Peyer's patch (tissue), 4 donors: ENCODE measurements around the gene RPS6KB1. TPM values are rescaled to one million over a fixed set of nuclear protein-coding genes. Genes with fewer than 3 reads are reported as not detected.
A peak's percentile ranks its signal among the peaks of the same experiment; 100 is the strongest.

ENCODE experiments used
- DNase-seq, 3 donors: peaks; one replicate each; pipeline ENCODE4 v3.0.0-alpha.2; 2017 to 2019
- H3K27ac ChIP-seq, 4 donors: fragments of 200-600 bp; sonication (generic); one replicate each; pipeline ENCODE4 v1.5.1; 2016 to 2019
- H3K27me3 ChIP-seq, 2 donors: fragments of 200-600 bp; sonication (generic); one replicate each; pipeline ENCODE4 v1.5.1; 2019
- H3K36me3 ChIP-seq, 3 donors: fragments of 200-600 bp; sonication (generic); one replicate each; pipeline ENCODE4 v1.5.1; 2016 to 2019
- H3K4me1 ChIP-seq, 4 donors: fragments of 200-600 bp; sonication (generic); one replicate each; pipeline ENCODE4 v1.5.1; 2016 to 2019
- H3K4me3 ChIP-seq, 4 donors: fragments of 200-600 bp; sonication (generic); 1 replicate in 3 of 4; 2 replicates in 1 of 4; pipeline ENCODE4 v1.5.1; 2016 to 2019; ENCODE audit warnings: mild to moderate bottlenecking in 1 of 4
- H3K9me3 ChIP-seq, 4 donors: fragments of 200-600 bp; sonication (generic); one replicate each; pipeline ENCODE4 v1.5.1; 2016 to 2019; ENCODE audit warnings: mild to moderate bottlenecking in 1 of 4
- CTCF ChIP-seq, 6 experiments: fragments of 450-650 bp in 4 of 6; fragments of 200-600 bp in 2 of 6; sonication (generic) in 1 of 6; IDR thresholded peaks; one replicate each; pipeline ENCODE4 v1.5.1; 2017 to 2019; ENCODE audit warnings: antibody characterized with exemption in 6 of 6, mild to moderate bottlenecking in 3 of 6, moderate library complexity in 1 of 6
- POLR2A ChIP-seq, 2 donors: fragments of 450-650 bp; IDR thresholded peaks; one replicate each; pipeline ENCODE4 v1.5.1; 2017; ENCODE audit warnings: antibody characterized with exemption in 2 of 2, mild to moderate bottlenecking in 2 of 2, moderate library complexity in 2 of 2
- total RNA-seq, 4 donors: library from RNA; depleted of rRNA; stranded (reverse); fragments of >200 nt; gene quantifications; one replicate each; pipeline ENCODE4 v1.1.0, GENCODE V29; 2016

The RPS6KB1 gene
- total RNA-seq, 4 donors from 2014 or later = 21.5 to 43.0 (median 29.9) TPM

GRCh38 chr17:59892251-59892923, 534 bp upstream of the RPS6KB1 start:
- peak overlapping the region; percentile 85 to 96 (median 91) for H3K27ac ChIP-seq
- DNase-seq = no peak
- H3K36me3 ChIP-seq = peaks cover 0 to 7% (median 0%) of the 10 kb centered on the region in 3 donors
- peak overlapping the region; percentile 86 to 99 (median 91) for H3K4me3 ChIP-seq
- H3K4me1 ChIP-seq = peaks cover 0 to 37% (median 2%) of the 10 kb centered on the region in 4 donors
- H3K9me3 ChIP-seq = no peaks in the 10 kb centered on the region
- H3K27me3 ChIP-seq = no peaks in the 10 kb centered on the region
- TF ChIP-seq POLR2A (IDR thresholded peaks at IDR 0.05) = no peak
- peak in 3 of 6 experiments; percentile 7 to 36 (median 10) for TF ChIP-seq CTCF (IDR thresholded peaks at IDR 0.05)

- DNase-seq = no peak
- Histone ChIP-seq H3K27me3 (no peaks in the 10 kb centered on the region), H3K4me3 (peak overlapping the region; percentile 86 to 99 (median 91)), H3K27ac (peak overlapping the region; percentile 85 to 96 (median 91)), H3K4me1 (peaks cover 0 to 37% (median 2%) of the 10 kb centered on the region in 4 donors), H3K9me3 (no peaks in the 10 kb centered on the region), H3K36me3 (no peaks in the 10 kb centered on the region)
- TF ChIP-seq POLR2A (IDR thresholded peaks at IDR 0.05) (no peak), CTCF (IDR thresholded peaks at IDR 0.05) (no peak)
Measured at GRCh38 chr17:59893676-59894100, 767 bp downstream of the RPS6KB1 start.

- Histone ChIP-seq H3K9me3 (no peaks in the 10 kb centered on the region), H3K4me1 (peaks cover 0 to 23% (median 0%) of the 10 kb centered on the region in 4 donors), H3K4me3 (no peak overlapping the region), H3K27ac (no peak overlapping the region), H3K27me3 (no peaks in the 10 kb centered on the region), H3K36me3 (no peaks in the 10 kb centered on the region)
- DNase-seq = no peak
- TF ChIP-seq POLR2A (IDR thresholded peaks at IDR 0.05) = no peak
- no peak for TF ChIP-seq CTCF (IDR thresholded peaks at IDR 0.05)
Measured at GRCh38 chr17:59897090-59897489, 4.2 kb downstream of the RPS6KB1 start.

- no peak for DNase-seq
- no peaks in the 10 kb centered on the region for H3K36me3 ChIP-seq
- no peaks in the 10 kb centered on the region for H3K27me3 ChIP-seq
- no peak overlapping the region for H3K4me3 ChIP-seq
- H3K9me3 ChIP-seq = no peaks in the 10 kb centered on the region
- peaks cover 0 to 17% (median 0%) of the 10 kb centered on the region in 4 donors for H3K4me1 ChIP-seq
- TF ChIP-seq CTCF (IDR thresholded peaks at IDR 0.05) (no peak), POLR2A (IDR thresholded peaks at IDR 0.05) (no peak)
- no peak overlapping the region for H3K27ac ChIP-seq
Measured at GRCh38 chr17:59899099-59899498, 6.2 kb downstream of the RPS6KB1 start.

- no peaks in the 10 kb centered on the region for H3K27me3 ChIP-seq
- H3K4me3 ChIP-seq = no peak overlapping the region
- TF ChIP-seq CTCF (IDR thresholded peaks at IDR 0.05) (no peak), POLR2A (IDR thresholded peaks at IDR 0.05) (no peak)
- H3K36me3 ChIP-seq = no peaks in the 10 kb centered on the region
- no peaks in the 10 kb centered on the region for H3K9me3 ChIP-seq
- H3K4me1 ChIP-seq = no peaks in the 10 kb centered on the region
- H3K27ac ChIP-seq = no peak overlapping the region
- DNase-seq = no peak
Measured at GRCh38 chr17:59901604-59902003, 8.7 kb downstream of the RPS6KB1 start.
